Stimulated activated CD8-positive, alpha-beta memory T cell treated with anti-CD3 and anti-CD28 coated beads, Interleukin-12 subunit alpha, Interleukin-12 subunit beta, amount 100 ng/mL, for 4 hours (primary cell): ENCODE results near the gene SLC36A1.
"Not testable (repeated sequence)": the region's sequence is repeated elsewhere in the genome, so short reads cannot be mapped to it uniquely, and the experiment has no call there.

ENCODE experiments used
- DNase-seq: peaks from one replicate; pipeline ENCODE4 v3.0.0-alpha.2; 2020; ENCODE audit warnings: low read depth

The SLC36A1 gene

GRCh38 chr5:151447174-151448037 lies at the start of gene SLC36A1:
SLC36A1 (plus strand) TSS chr5:151447603; CDS start chr5:151458793, 11,190 bp downstream.
- peak; percentile 90 for DNase-seq

DNA sequence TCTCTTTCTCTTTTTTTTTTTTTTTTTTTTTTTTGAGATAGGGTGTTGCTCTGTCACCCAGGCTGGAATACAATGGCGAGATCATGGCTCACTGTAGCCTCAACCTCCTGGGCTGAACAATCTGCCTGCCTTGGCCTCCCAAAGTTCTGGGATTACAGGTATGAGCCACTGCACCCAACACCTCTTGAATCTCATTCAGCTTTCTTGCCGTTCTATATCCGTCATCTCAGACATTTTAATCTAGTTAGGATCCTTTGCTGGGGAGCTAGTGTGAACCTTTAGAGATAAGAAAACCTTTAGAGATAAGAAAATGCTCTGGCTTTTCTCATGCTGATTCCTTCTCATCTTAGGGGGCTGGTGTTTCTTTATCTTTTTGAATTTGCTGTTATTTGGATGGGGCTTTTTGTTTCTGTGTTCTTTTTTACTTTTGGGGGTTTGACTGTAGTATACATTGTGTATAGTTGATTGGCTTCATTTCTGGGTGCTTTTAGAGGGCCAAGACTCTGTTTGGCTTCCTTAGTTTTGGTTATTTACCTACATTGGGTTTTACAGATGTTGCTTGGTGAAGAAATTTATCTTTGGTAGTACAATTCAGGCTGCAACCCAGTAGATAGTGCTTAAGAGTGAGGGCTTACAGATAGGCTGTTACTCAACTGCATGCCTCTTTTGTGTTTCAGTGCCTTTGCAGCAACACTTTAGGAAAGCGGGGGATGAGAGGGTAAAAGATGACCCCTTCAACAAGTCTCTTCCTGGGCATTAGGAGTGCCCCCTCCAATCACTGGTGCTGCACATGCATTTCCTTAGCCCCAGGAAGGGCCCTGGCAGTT lies 41.9 kb upstream of the SLC36A1 start:
- DNase-seq = no peak

GRCh38 chr5:151406322-151406947 lies 41.0 kb upstream of the SLC36A1 start:
- no peak for DNase-seq

DNA sequence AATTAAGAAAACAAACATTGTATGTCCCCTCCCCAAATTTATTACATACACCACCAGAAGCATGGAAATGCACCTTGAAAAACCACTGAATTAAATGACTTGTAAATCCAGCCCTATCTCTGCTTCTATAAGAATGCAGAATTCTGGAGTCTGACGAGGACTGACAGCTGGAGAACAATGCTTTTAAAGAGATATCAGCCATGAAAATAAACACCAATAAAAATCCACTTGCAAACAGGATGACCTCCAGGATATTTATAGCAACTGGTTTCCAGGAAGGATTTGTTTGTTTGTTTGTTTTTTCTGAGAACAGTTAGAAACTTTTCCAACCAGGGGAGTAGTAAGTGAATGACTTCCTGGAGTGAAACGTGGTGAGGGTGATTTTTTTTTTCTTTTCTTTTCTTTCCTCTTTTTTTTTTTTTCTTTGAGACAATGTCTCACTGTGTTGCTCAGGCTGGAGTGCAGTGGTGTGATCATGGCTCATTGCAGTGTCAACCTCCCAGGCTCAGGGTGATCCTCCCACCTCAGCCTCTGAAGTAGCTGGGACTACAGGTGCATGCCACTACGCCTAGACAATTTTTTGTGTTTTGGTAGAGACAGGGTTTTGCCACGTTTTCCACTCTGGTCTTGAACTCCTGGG lies 38.7 kb upstream of the SLC36A1 start:
- DNase-seq = no peak

DNA sequence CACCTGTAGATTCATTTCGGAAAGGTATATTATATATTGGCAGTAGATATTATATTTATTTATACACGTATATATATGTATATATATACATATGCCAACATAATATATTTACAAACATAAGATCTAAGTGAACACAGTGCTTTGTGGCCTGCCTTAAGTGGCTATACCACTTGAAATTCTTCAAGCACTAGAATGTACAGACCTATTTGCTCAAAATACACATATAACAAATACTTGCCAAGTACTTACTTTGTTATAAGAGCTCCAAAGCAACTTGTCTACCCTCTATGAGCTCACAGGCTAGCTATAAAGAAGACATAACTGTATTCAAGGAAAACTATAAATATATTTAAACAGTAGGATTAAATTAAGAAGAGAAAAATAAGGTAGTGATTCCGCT lies 33.6 kb upstream of the SLC36A1 start:
- DNase-seq = no peak

- DNase-seq = no peak
Measured at GRCh38 chr5:151414536-151414935, 32.9 kb upstream of the SLC36A1 start.

DNA sequence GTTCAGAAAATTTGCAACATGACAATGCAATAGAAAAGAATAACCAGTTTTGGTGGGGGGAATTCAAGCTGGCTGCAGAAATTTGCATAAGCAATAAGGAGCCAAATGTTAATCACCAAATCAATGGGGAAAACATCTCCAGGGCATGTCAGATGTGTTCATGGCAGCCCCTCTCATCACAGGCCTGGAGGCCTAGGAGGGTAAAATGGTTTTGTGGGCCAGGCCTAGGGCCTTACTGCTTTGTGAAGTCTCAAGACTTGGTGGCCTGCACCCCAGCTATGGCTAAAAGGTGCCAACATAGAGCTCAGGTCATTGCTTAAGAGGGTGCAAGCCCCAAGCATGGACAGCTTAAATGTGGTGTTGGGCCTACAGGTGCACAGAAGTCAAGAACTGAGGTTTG lies 29.7 kb upstream of the SLC36A1 start:
- no peak for DNase-seq

GRCh38 chr5:151420127-151420526 lies 27.3 kb upstream of the SLC36A1 start:
- no peak for DNase-seq

GRCh38 chr5:151424892-151425523 lies 22.4 kb upstream of the SLC36A1 start:
- no peak for DNase-seq

GRCh38 chr5:151426347-151426746 lies 21.1 kb upstream of the SLC36A1 start:
- not testable (repeated sequence) for DNase-seq

DNA sequence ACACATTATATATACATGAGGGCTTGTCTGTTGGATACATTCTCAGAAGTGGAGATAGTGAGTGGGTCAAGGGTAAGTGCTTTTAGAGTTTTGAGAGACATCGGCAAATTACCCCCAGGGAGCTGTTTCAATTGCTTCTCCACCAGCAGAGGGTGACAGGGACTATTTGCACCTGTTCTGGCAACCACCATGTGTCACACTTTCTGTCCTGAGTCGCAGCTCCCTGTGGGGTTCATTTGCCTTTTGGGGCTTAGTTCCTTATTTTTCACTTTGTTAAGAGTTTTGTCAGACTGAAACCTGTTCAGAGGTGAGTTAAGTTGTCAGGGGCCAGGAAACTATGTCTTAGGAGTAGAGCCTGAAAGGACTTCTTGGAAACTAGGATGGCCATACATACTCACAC lies 20.1 kb upstream of the SLC36A1 start:
- DNase-seq = no peak

DNA sequence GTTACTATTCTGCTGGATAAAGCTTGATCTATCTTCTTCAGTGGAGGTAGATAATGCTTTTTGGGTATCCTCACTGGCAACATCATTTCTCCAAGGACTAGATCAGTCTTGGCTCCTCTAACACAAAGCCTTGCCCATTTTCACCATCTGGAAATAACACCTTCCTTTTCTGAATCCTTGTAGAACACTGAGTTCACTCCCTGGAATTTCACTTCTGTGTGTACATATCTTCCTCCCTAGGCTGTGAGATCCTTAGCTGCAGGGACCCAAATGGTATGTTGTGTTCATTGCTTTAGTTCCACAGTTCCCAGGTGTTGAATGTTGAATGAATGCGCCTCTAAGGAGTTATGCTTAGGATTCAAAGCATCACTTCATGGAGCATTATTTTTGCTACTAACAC lies 16.7 kb upstream of the SLC36A1 start:
- no peak for DNase-seq

DNA sequence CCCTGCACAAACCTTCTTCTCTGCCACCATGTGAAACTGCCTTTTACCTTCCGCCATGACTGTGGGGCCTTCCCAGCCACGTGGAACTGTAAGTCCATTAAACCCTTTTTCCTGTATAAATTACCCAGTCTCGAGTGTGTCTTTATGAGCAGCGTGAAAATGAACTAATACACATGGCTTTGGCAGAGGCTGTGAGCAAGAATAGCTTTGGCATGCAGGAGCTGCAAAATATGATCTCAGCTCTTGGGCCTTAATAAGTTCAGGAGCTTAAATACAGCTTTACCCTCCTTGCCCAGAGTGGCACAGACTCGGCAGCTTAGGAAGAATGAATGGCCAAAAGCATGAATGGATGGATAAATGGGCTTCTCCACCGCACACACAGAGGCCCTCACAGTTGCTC lies 15.7 kb upstream of the SLC36A1 start:
- no peak for DNase-seq

- no peak for DNase-seq
Measured at GRCh38 chr5:151432210-151432609, 15.2 kb upstream of the SLC36A1 start.

DNA sequence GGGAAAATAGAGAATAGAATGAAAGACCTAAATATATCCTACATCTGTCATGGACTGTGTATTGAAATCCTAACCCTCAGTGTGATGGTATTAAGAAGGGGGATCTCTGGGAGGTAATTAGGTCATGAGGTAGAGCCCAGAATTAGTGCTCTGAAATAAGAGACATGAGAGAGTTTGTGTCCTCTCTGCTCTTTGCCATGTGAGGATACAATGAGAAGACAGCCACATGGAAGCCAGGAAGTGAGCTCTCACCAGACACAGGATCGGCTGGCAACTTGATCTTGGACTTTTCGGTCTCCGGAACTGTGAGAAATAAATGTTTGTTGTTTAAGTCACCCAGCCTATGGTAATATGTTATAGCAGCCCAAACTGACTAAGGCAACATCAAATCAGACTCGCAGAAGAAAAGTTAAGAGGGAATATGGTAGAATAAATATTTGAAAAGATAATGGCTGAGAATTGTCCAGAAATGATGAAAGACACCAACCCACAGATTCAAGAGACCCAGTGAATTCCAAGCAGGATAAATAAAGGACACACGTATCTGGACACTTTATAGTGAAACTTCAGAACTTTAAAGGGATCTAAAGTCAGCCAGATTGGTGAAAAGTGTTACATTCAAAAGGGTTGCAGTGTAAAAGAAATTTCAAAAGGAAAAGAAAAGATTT lies 12.7 kb upstream of the SLC36A1 start:
- DNase-seq = no peak

DNA sequence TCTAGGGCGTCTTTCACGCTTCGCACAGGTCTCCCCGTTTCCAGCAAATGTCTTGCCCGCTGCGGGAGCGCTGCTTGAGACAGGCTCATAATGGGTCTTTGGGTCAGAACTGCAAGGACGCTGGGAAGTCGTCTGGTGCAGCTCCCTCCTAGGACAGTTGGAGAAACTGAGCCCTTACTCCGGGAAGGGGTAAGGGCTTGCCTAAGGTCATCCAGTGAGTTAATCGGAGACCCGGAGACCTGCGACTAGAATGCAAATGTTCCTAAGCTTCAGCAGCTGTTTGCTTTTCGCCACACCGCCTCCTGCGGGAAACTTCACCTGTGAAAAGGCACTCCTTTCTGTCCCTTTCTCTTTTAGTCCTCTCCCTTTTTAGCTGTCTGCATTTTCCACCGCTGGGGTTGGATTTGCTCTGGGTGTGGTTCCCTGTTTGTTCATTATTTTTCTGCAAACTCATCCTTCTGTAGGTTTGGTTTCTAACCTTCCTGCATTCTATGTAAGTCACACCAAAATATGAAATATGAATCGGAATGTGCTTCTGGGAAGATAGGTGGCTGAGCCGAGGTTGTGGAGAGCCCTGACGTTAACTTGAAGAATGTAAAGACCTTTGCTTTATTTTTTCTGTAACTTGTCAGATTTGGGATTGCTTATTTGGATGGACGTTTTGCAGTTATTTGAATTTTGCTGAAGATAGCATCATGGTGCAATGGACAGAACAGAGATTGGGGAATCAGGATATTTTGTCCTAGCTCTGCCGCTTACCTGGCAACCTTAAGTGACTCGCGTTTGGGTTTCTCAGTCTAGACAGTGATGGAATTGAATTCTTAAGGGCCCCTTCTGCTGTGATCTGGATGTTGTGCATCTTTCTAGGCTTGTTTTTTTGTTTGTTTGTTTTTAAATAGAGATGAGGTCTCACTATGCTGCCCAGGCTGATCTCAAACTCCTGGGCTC lies 909 bp downstream of the SLC36A1 start:
- DNase-seq = peak; percentile 3

DNA sequence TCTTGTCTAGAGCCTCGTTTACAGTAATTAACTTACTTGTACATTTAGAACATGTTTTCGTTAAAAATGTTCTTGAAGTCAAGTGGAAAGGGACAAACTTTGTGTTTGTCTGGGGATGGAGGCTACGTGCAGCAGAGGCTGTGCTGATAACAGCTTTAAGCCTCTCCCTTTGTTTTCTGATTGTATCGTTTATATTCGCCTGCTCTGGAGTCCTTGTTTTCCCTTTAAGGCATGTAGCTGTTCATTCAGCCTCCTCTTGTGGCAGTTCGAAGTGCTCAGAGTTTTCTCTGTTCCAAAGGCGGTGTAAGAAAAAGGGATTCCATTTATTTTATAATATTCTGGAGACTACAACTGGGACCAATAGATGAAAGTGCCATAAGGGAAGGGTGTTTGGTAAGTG lies 1.9 kb downstream of the SLC36A1 start:
- no peak for DNase-seq

DNA sequence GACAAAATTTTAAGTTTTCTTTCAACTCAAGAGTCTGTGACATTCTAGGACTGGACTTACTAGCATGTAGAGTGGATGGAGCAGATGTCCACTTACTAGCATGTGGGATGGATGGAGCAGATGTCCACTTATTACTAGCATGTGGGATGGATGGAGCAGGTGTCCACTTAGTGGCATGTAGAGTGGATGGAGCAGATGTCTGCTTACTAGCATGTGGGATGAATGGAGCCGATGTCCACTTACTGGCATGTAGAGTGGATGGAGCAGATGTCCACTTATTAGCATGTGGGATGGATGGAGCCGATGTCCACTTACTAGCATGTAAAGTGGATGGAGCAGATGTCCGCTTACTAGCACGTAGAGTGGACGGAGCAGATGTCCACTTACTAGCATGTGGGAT lies 2.4 kb downstream of the SLC36A1 start:
- DNase-seq = no peak

GRCh38 chr5:151450605-151451004 lies 3.2 kb downstream of the SLC36A1 start:
- no peak for DNase-seq
